Ishikawa (cell line): ENCODE measurements around the gene ZAP70.

Source experiments
- CEBPB ChIP-seq: IDR thresholded peaks from 2 replicates; pipeline ENCODE4 v1.6.1; 2012
- CREB1 ChIP-seq: IDR thresholded peaks from 2 replicates; pipeline ENCODE4 v1.6.1; 2012; ENCODE audit warnings: low read depth
- EGR1 ChIP-seq: IDR thresholded peaks from 2 replicates; pipeline ENCODE4 v1.6.1; 2012
- EP300 ChIP-seq: IDR thresholded peaks from 2 replicates; pipeline ENCODE4 v1.6.1; 2012; ENCODE audit warnings: borderline replicate concordance
- FOXM1 ChIP-seq: IDR thresholded peaks from 2 replicates; pipeline ENCODE4 v1.6.1; 2012; ENCODE audit warnings: low read depth, borderline replicate concordance
- NFIC ChIP-seq: IDR thresholded peaks from 2 replicates; pipeline ENCODE4 v1.6.1; 2012
- RAD21 ChIP-seq: IDR thresholded peaks from 2 replicates; pipeline ENCODE4 v1.6.1; 2012; ENCODE audit warnings: low read depth
- TAF1 ChIP-seq: IDR thresholded peaks from 2 replicates; pipeline ENCODE4 v1.6.1; 2012; ENCODE audit warnings: low read depth, mild to moderate bottlenecking
- TCF12 ChIP-seq: IDR thresholded peaks from 2 replicates; pipeline ENCODE4 v1.6.1; 2012; ENCODE audit warnings: low read depth
- TEAD4 ChIP-seq: IDR thresholded peaks from 2 replicates; pipeline ENCODE4 v1.6.1; 2012
- YY1 ChIP-seq: IDR thresholded peaks from 2 replicates; pipeline ENCODE4 v1.6.1; 2012; ENCODE audit warnings: low read depth
- ZBTB7A ChIP-seq: IDR thresholded peaks from 2 replicates; pipeline ENCODE4 v1.6.1; 2012; ENCODE audit warnings: low read depth
- TF ChIP-seq, protein P1 (sequence below): IDR thresholded peaks from 2 replicates; pipeline ENCODE4 v1.6.1; 2012
- TF ChIP-seq, protein P2 (sequence below): IDR thresholded peaks from 2 replicates; pipeline ENCODE4 v1.6.1; 2012; ENCODE audit warnings: low read depth, mild to moderate bottlenecking
- TF ChIP-seq, protein P3 (sequence below): IDR thresholded peaks from 2 replicates; pipeline ENCODE4 v1.6.1; 2012

Gene ZAP70

DNA sequence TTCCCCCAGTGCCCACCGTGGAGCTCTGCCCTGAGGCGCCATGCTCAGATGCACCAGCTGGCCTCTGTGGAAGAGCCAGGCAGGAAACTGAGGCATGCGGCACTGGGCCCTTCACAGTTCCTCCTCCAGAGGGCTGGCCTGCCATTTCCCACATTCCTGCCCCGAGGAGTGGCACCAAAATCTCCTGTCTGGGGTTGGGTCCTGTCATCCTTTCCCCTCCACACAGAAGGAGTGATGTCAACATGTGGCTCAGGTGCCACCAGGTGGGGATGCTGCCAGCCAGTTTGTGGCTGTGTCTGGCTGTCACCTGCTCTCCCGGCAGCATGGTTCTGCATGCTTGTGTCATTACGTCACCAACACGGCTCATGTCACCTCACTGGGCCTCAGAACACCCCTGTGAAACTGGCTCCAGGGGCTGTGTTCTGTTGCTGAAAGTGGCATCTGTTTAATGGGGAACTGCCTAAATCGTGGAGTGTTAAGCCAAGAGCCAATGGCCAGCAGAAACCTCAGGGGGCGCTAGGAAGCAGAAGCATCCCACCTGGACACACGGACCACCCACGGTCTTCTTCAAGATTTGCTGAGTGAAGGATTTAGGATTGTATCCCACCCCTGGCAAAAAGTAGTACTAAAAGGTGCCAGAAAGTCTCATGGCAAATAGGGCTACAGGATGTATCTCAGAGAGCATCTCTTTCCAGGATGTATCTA, 51.3 kb downstream of the ZAP70 start:
- TF ChIP-seq, protein P1, sequence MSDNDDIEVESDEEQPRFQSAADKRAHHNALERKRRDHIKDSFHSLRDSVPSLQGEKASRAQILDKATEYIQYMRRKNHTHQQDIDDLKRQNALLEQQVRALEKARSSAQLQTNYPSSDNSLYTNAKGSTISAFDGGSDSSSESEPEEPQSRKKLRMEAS = no peak
- no peak for TF ChIP-seq EGR1
- TF ChIP-seq YY1 = no peak
- no peak for TF ChIP-seq EP300
- no peak for TF ChIP-seq CEBPB
- TF ChIP-seq, protein P2, sequence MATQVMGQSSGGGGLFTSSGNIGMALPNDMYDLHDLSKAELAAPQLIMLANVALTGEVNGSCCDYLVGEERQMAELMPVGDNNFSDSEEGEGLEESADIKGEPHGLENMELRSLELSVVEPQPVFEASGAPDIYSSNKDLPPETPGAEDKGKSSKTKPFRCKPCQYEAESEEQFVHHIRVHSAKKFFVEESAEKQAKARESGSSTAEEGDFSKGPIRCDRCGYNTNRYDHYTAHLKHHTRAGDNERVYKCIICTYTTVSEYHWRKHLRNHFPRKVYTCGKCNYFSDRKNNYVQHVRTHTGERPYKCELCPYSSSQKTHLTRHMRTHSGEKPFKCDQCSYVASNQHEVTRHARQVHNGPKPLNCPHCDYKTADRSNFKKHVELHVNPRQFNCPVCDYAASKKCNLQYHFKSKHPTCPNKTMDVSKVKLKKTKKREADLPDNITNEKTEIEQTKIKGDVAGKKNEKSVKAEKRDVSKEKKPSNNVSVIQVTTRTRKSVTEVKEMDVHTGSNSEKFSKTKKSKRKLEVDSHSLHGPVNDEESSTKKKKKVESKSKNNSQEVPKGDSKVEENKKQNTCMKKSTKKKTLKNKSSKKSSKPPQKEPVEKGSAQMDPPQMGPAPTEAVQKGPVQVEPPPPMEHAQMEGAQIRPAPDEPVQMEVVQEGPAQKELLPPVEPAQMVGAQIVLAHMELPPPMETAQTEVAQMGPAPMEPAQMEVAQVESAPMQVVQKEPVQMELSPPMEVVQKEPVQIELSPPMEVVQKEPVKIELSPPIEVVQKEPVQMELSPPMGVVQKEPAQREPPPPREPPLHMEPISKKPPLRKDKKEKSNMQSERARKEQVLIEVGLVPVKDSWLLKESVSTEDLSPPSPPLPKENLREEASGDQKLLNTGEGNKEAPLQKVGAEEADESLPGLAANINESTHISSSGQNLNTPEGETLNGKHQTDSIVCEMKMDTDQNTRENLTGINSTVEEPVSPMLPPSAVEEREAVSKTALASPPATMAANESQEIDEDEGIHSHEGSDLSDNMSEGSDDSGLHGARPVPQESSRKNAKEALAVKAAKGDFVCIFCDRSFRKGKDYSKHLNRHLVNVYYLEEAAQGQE = no peak
- TF ChIP-seq RAD21 = no peak
- TF ChIP-seq TCF12 = no peak
- no peak for TF ChIP-seq TAF1
- no peak for TF ChIP-seq CREB1
- no peak for TF ChIP-seq TEAD4
- TF ChIP-seq FOXM1 = no peak
- TF ChIP-seq, protein P3, sequence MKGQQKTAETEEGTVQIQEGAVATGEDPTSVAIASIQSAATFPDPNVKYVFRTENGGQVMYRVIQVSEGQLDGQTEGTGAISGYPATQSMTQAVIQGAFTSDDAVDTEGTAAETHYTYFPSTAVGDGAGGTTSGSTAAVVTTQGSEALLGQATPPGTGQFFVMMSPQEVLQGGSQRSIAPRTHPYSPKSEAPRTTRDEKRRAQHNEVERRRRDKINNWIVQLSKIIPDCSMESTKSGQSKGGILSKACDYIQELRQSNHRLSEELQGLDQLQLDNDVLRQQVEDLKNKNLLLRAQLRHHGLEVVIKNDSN = no peak

DNA sequence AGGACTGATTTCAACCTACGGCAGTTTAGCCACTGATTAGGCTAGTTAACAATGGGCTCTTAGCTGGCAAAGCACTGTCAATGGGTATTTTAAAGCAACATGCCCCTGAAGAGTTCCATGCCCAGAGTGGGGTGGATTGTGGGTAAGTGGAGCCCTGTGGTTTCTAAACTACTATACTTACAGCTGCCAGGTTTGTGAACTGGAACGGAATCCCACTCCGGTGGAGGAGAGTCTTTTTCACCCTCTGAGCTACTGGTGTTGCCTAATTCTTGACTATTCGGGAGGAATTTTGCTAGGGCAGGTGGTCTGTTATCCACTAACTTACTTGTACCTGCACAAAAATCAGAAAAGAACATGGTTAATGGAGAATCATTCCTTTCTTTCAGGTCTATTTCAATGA, 52.6 kb downstream of the ZAP70 start:
- 0 out of 2 replicates have a peak, but pooled peaks have one; percentile 38 for TF ChIP-seq TCF12
- no peak for TF ChIP-seq EGR1
- TF ChIP-seq TEAD4 = 0 out of 2 replicates have a peak, but pooled peaks have one; percentile 25
- TF ChIP-seq RAD21 = no peak
- peak; percentile 72 for TF ChIP-seq NFIC
- peak; percentile 73 for TF ChIP-seq CEBPB
- no peak for TF ChIP-seq CREB1

DNA sequence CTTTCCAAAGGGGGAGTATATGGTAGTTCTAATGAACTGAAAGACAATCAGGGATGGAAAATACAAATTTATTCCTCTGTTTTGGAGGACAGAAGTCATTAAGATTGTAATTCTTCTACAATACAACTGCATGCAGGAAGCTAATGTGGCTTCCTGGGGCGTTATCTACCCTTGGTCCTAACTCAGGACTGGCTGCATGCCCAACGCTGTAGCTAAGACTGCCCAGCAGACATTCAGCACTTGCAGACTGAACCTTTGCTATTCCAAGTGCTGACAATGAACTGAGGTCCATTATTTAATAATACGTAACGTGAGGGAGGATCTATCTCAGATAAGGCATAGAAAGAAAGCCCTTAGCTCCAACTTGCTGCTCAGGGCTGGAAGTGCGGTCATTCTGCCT, 53.2 kb downstream of the ZAP70 start:
- TF ChIP-seq, protein P3 = no peak
- TF ChIP-seq YY1 (no peak), CEBPB (no peak), NFIC (0 out of 2 replicates have a peak, but pooled peaks have one; percentile 14), TEAD4 (no peak)

DNA sequence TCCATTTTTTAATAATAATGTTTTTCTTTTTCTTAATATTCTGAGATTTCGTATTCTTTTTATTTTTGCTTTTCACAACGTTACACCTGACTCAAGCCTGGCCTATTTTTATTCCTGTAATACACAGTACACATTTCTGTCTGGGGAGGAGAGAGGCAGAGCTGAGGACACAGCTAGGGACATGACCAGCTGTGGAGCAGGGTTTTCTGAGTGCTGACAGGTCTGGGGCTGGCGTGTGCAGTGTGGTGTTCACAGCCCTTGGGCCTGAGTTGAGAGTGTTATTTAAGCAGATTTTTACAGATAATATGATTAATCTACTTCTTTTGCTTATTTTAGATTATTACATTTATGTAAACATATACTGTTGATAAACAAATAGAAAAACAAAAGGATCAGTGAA, 55.9 kb downstream of the ZAP70 start:
- TF ChIP-seq, protein P3 = no peak
- TF ChIP-seq TEAD4 (no peak), EGR1 (no peak), EP300 (no peak), CREB1 (no peak), TCF12 (no peak), ZBTB7A (no peak), YY1 (no peak), FOXM1 (no peak), CEBPB (no peak), NFIC (no peak), TAF1 (no peak), RAD21 (no peak)
- TF ChIP-seq, protein P1 = no peak
- TF ChIP-seq, protein P2 = no peak

DNA sequence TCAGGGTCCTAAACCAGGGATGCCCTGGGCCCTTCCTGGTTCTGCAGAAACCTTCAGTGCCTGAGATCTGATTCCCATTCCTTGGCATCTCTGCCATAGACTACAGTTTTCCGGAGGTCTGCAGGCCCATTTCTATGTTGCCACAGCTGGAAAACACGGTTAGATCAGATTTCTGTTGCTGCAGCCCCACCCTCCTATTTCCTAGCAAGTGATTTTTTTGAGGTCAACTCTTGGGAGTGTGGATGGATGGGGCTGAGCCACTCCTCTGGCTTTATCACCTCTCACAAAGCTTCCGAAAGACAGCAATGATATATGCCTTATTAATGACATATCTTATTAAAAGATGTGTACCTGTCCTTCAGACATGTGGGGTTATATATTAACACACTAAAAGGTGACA, 56.3 kb downstream of the ZAP70 start:
- no peak for TF ChIP-seq EP300
- no peak for TF ChIP-seq EGR1
- TF ChIP-seq NFIC = no peak

DNA sequence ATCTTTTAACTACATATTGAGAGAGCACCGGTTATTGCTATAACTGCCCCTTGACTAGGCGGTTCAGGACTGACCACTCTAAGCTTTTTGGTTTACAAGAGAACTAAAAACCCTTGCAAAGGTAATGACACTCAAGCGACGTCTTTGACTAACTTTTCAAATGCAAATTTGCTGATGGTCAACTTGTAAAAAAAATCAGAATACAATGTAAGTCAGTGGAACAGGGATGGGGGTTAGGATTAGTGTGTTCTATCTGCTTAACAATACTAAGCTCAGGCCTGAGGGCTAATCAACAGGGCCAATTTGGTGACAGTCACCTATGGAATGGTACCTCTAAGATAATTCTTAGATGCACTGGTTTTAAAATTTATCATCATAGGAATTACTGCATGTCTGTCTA, 57.1 kb downstream of the ZAP70 start:
- no peak for TF ChIP-seq TAF1
- TF ChIP-seq, protein P2 = no peak
- TF ChIP-seq EP300 = no peak
- no peak for TF ChIP-seq YY1
- TF ChIP-seq CEBPB = no peak
- TF ChIP-seq, protein P3 = no peak
- TF ChIP-seq ZBTB7A = no peak
- TF ChIP-seq RAD21 = no peak
- TF ChIP-seq, protein P1 = no peak
- no peak for TF ChIP-seq FOXM1
- no peak for TF ChIP-seq TEAD4
- TF ChIP-seq NFIC = no peak
- no peak for TF ChIP-seq CREB1
- TF ChIP-seq TCF12 = no peak
- TF ChIP-seq EGR1 = no peak
